HG03060 (cell line): ENCODE data around the gene SEMA5A.

Experiments
- ATAC-seq: cut with Tn5 transposase; IDR thresholded peaks from one replicate; pipeline ENCODE4 v1.9.1; 2021; ENCODE audit warnings: low read depth, moderate number of reproducible peaks; ENCODE audit not compliant: unreplicated experiment

SEMA5A gene

GRCh38 chr5:9297134-9297533, 248.7 kb downstream of the SEMA5A start:
- no peak for ATAC-seq

DNA sequence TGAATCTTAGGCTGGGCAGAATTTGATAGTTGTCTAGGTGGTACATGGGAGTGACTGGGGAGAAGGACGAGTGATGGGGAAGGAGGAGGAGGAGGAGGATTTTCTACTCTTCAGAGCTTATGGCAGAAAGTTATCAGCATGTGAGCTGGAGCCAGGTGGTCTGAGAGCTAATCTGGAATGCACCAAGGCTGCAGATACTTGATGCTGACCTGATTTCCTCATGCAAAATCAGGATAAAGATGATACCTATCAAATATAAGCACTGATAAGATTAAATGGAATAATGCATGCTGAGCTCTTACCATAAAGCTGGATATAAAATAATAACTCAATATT, 250.4 kb downstream of the SEMA5A start:
- ATAC-seq = no peak

DNA sequence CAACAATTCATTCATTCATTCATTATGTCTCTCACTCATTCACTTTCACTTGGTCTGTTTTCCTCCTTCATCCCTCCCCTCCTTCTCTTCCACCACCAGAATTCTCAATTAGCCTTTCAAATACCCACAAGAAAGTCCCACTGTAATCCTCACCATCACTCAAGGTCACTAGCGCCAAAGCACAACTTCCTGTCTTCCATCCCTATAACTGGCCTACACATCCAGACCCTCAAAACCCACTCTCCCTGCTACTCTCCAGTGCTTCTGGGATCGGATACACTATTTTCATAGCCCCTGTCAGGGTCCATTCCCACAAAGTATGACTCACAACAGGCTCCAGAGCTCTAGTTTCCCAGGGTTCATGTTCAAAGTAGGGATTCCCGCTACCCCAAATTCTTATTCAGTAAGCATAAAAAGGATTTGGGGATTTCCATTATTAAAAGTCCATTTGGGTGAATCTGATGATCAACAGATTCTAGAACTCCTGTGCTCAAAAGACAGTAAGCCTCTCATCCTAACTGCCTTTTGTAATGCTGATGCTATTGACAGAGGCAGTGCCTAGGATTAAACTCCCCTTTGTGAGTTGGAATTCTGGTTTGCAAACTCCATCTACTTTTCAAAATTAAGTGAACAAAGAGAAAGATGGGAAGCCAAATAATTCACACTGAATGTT, 250.9 kb downstream of the SEMA5A start:
- no peak for ATAC-seq

- no peak for ATAC-seq
These were observed 257.6 kb downstream of the SEMA5A start for GRCh38 chr5:9288234-9288633.

GRCh38 chr5:9284781-9285307, 261.0 kb downstream of the SEMA5A start:
- ATAC-seq = no peak

GRCh38 chr5:9284272-9284671, 261.6 kb downstream of the SEMA5A start:
- ATAC-seq = no peak

DNA sequence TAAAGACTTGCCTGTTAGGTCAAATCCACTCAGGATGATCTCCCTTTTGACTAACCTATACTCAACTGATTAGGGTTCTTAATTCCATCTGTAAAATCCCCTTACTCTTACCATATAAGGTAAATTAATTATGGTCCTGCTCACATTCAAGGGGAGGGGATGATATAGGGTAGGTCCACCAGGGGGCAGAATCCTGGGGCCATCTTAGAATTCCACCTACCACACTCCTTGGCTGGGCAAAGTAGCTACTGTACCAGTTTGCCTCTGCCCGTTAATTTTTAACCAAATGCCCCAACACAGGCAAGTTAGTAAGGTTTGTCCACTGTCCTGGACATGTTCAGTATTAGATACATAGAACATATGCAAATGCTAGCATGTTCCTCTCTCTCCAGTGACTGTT, 262.4 kb downstream of the SEMA5A start:
- ATAC-seq = no peak

GRCh38 chr5:9283021-9283420, 262.9 kb downstream of the SEMA5A start:
- no peak for ATAC-seq

GRCh38 chr5:9282211-9282610, 263.7 kb downstream of the SEMA5A start:
- no peak for ATAC-seq

DNA sequence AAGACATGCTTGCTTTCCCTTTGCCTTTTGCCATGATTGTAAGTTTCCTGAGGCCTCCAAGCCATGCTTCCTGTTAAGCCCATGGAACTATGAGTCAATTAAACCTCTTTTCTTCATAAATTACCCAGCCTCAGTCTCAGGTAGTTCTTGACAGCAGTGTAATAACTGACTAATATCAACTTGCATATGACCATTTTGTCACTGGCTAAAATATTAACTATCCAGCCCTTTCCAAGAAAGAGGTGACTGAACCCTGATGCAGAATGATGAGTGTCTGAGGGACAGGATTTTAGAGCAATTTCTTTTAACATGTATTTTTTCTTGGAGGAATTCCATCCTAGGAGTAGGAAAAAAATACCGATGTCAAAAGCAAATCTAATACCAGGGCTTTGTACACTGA, 266.1 kb downstream of the SEMA5A start:
- no peak for ATAC-seq

- no peak for ATAC-seq
These were observed 266.8 kb downstream of the SEMA5A start for GRCh38 chr5:9278921-9279603.

GRCh38 chr5:9269014-9269413, 276.9 kb downstream of the SEMA5A start:
- no peak for ATAC-seq

DNA sequence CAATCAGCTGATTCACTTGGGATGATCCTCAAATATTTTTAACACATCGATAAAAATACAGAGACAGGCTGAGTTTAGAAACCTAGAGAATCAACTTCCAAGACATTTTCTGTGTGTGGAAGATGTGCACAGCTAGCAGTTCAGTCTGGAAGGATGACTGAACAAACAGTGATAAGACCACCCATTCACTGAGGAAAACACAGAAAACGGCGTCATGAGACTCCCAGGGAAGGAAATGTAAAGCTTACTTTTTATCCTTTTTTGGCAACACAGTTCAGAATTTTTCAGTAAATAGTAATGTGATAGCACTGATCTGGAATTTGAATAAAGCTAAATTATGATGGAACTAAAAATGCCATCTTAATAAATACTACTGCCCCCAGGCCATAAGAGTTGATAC, 277.6 kb downstream of the SEMA5A start:
- ATAC-seq = no peak

DNA sequence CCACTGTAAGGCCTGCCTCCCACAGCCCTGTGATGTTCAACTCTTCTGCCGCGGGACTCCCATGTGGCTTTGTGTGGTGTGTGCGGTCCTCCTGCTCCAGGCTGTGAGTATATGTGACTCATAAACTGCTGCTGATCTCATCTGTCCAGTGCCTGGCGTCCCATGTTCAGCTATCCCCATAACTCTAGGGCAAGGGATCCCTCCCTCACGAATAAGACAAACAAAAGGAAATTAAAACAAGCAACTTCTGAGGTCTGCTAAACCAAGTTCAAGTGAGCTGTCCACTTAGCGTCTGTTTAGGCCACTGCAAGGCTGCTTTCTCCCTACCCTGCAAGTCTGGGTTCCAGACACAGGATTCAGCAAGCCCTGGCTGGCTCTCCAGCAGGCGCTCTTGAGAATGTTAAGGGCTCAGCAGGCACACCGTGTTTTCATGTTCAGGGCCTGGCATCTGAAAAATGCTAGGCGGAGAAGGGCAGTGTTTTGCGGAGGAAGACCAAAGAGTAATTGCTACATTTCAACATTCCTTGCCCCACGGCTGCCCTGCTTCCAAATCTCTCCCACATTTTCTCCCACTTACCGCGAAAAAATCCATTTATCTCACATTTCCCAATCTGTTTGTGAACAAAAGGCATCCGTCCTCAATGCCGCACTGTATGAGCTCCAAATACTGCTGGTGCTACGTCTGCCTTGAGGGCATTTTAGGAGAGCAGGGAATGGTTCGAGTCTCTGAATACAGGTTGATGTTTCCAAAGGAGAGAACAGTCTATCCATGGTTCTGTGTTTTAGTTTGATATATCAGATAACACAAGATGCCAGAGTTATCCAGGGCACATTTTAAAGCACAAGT, 280.2 kb downstream of the SEMA5A start:
- ATAC-seq = no peak

DNA sequence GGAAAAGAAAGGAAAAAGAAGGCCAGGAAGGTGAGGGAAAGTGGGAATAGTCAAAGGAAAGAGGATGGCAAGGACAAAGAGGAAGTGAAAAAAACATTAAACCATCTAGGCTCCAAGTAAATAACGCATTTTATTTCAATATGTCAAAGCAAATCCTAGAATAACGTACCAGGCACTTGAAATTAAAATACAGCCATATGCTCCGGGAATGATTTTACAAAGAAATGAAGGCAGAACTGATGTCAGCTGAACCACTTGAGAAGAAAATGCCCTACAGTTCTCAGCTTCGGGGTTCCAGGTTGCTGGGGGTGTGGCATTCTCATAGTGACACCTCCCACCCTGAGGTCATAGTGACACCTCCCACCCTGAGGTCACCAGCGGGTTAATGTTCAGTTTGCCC, 281.6 kb downstream of the SEMA5A start:
- no peak for ATAC-seq

- no peak for ATAC-seq
These were observed 282.2 kb downstream of the SEMA5A start for GRCh38 chr5:9263656-9264055.

DNA sequence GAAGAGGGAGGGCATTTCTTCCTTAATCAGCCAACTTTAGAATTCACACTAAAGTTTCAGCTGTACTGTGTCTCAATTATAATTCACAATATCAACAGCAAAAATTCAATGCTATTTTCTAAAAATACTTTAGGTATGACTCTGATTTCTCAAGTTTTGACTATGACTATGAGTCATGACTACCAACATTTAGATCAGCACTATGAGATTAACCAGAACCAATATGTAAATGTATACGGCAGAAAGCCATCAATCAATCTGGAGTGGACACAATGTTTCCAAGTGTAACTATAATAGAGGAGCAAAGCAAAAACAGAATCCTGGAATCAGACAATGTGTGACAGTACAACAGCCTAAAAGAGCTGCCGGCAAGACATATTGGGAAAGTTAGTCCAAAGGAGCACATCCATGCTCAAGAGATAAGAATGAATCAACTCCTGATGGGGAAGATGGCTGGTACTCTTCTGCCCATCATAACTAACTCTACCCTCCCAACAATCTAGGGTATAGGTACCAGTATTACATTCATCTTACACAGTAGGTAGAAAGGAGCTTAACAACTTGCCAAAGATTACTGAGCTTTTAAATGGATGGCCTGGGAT, 294.4 kb downstream of the SEMA5A start:
- ATAC-seq = no peak

DNA sequence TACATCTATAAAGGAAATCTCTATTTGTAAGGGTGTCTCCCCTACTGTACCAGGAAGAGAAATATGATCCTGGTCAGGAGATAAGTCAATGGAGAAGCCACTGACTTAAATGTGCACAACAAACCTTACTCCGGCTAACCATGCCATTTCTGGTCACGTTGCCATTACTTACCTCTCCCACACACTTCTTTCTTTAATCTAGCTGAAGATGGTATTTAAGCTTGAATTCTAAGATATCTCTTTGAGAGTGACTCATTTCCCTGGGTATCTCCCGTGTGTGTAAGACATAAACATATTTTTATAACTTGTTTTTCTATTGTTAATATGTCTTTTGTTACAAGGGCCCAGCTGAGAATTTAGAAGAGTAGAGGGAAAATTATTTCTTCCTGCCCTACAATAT, 296.6 kb downstream of the SEMA5A start:
- no peak for ATAC-seq

GRCh38 chr5:9245071-9245470, 300.8 kb downstream of the SEMA5A start:
- no peak for ATAC-seq

DNA sequence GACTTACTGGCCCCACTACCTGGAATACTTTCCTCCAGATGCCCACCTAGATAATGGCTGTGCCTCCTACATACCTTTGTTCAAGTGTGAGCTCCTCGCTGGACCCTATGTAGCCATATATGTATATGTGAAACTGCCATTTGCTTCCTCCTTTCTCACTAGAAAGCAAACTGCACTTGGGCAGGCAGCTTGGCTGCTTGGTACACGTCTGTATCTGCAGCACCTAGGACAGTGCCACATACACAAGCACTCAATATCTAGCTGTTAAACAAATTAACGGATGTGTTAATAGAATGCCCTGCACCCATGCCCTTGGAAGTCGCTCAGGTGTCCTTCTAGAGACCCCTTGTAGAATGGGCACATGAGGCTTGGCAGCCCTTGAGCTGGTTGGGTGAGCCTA, 301.5 kb downstream of the SEMA5A start:
- ATAC-seq = no peak
